Lung (tissue), 12 donors: ENCODE measurements around the gene SLC12A7. TPM values are rescaled to one million over a fixed set of nuclear protein-coding genes. Genes with fewer than 3 reads are reported as not detected.

Source experiments
- ATAC-seq: fragments of 200-7000 bp; cut with Tn5 transposase; one replicate; pipeline ENCODE4 v1.9.1; 2020; ENCODE audit warnings: moderate number of reproducible peaks; ENCODE audit not compliant: insufficient read depth, low FRiP score
- DNase-seq, 3 donors: peaks; one replicate each; pipeline ENCODE4 v3.0.0-alpha.2; 2013 to 2017
- H3K27ac ChIP-seq, 2 donors: one replicate each; pipeline ENCODE4 v1.5.1; 2013; ENCODE audit warnings: mild to moderate bottlenecking in 2 of 2, moderate library complexity in 2 of 2, control low read depth in 1 of 2, inconsistent platforms in 1 of 2, low read depth in 1 of 2, low read length in 1 of 2
- H3K27me3 ChIP-seq, 3 donors: one replicate each; pipeline ENCODE4 v1.5.1; 2013; ENCODE audit warnings: low read length in 2 of 3; ENCODE audit not compliant: control insufficient read depth in 3 of 3, insufficient read depth in 3 of 3
- H3K36me3 ChIP-seq, 4 donors: one replicate each; pipeline ENCODE4 v1.5.1; 2013; ENCODE audit warnings: low read length in 4 of 4, mild to moderate bottlenecking in 1 of 4, moderate library complexity in 1 of 4; ENCODE audit not compliant: control insufficient read depth in 4 of 4, insufficient read depth in 4 of 4
- H3K4me1 ChIP-seq, 5 donors: one replicate each; pipeline ENCODE4 v1.5.1; 2013; ENCODE audit warnings: low read length in 5 of 5, mild to moderate bottlenecking in 2 of 5, moderate library complexity in 1 of 5; ENCODE audit not compliant: control insufficient read depth in 5 of 5, insufficient read depth in 5 of 5
- H3K4me3 ChIP-seq: one replicate; pipeline ENCODE4 v1.5.1; 2013; ENCODE audit warnings: mild to moderate bottlenecking, control low read depth, moderate library complexity
- H3K9ac ChIP-seq, 2 donors: one replicate each; pipeline ENCODE4 v1.5.1; 2013; ENCODE audit warnings: low read length in 2 of 2, control low read depth in 1 of 2; ENCODE audit not compliant: insufficient read depth in 1 of 2
- H3K9me3 ChIP-seq, 4 donors: one replicate each; pipeline ENCODE4 v1.5.1; 2013; ENCODE audit warnings: low read length in 3 of 4, mild to moderate bottlenecking in 1 of 4, moderate library complexity in 1 of 4; ENCODE audit not compliant: control insufficient read depth in 4 of 4, insufficient read depth in 3 of 4
- CTCF ChIP-seq: IDR thresholded peaks from 2 replicates; pipeline ENCODE4 v1.5.1; 2012; ENCODE audit warnings: mild to moderate bottlenecking; ENCODE audit errors: control extremely low read depth, extremely low read depth
- WGBS, 2 donors: extraction: QIAGEN DNeasy Blood & Tissue Kit; methylation state at CpG; one replicate each; pipeline ENCODE4 v1.1.7; 2013; 5-methylcytosine and 5-hydroxymethylcytosine counted together
- polyA plus RNA-seq, 2 donors: library from polyadenylated mRNA; stranded (reverse); fragments of 200-250 nt; gene quantifications; one replicate each; pipeline ENCODE4 v1.2.1, GENCODE V29; 2013
- total RNA-seq, 2 donors: library from RNA; depleted of rRNA in 1 of 2; stranded (reverse); fragments of >200 nt in 1 of 2; gene quantifications; one replicate each; pipeline ENCODE4 v1.2.1, GENCODE V29; 2014 to 2021
- donor health status: control.
- donor health status: control.
- donor health status: Bipolar disorder and iron deficiency.
- donor health status: healthy.
- donor health status: DM: yes; HTN: yes; CAD: no.

Gene SLC12A7
- total and polyA plus RNA-seq, 4 donors: 14.8 to 50.4 (median 39.8) TPM

- ATAC-seq: no peak
- Histone ChIP-seq H3K4me1 (peaks cover 0 to 12% (median 0%) of the 10 kb centered on the region in 5 donors), H3K9me3 (peaks cover 0 to 4% (median 1%) of the 10 kb centered on the region in 4 donors), H3K9ac (no peak overlapping the region), H3K27me3 (peaks cover 0 to 21% (median 19%) of the 10 kb centered on the region in 3 donors), H3K4me3 (no peak overlapping the region), H3K36me3 (no peaks in the 10 kb centered on the region), H3K27ac (no peak overlapping the region)
- 69 to 85% methylated on average over 15 of the region's 15 CpGs for WGBS, 2 donors
- no peak for DNase-seq
- TF ChIP-seq CTCF: no peak
Observed at GRCh38 chr5:1152771-1153282, 41.0 kb upstream of the SLC12A7 start.

- Histone ChIP-seq H3K4me1 (peaks cover 0 to 12% (median 0%) of the 10 kb centered on the region in 5 donors), H3K27me3 (peaks cover 0 to 19% (median 16%) of the 10 kb centered on the region in 3 donors), H3K9ac (no peak overlapping the region), H3K36me3 (no peaks in the 10 kb centered on the region), H3K27ac (no peak overlapping the region), H3K4me3 (no peak overlapping the region), H3K9me3 (peaks cover 0 to 4% (median 1%) of the 10 kb centered on the region in 4 donors)
- no peak for ATAC-seq
- no peak for TF ChIP-seq CTCF
- WGBS, 2 donors: 55 to 61% methylated on average over 10 of the region's 10 CpGs
- no peak for DNase-seq
Observed at GRCh38 chr5:1152156-1152555, 40.3 kb upstream of the SLC12A7 start.

DNA sequence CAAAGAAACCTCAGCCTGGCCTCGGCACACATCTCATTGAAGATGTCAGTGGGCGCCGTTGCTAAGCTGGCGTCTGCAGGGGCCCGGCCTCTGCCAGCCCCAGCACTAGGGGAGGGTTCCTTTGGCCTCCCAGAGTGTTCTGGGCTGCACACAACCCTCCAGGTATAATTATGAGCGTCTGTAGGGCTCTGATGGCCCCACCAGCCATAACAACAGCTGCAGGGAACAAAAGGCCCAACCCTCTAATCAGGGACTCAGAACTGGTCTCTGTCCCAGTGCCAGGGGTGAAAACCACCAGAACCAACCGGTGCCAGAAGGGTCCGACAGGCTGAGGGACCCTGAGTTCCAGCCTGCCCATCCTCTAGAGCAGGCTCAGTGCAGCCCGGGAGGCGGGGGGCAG lies 39.5 kb upstream of the SLC12A7 start:
- TF ChIP-seq CTCF: no peak
- no peak for ATAC-seq
- Histone ChIP-seq H3K9me3 (no peaks in the 10 kb centered on the region), H3K9ac (no peak overlapping the region), H3K36me3 (no peaks in the 10 kb centered on the region), H3K27me3 (peaks cover 0 to 12% (median 8%) of the 10 kb centered on the region in 3 donors), H3K27ac (no peak overlapping the region), H3K4me3 (no peak overlapping the region), H3K4me1 (peaks cover 0 to 14% (median 0%) of the 10 kb centered on the region in 5 donors)
- WGBS, 2 donors: 89 to 93% methylated on average over 10 of the region's 10 CpGs
- DNase-seq: no peak

- Histone ChIP-seq H3K27ac (no peak overlapping the region), H3K9me3 (no peaks in the 10 kb centered on the region), H3K4me3 (no peak overlapping the region), H3K36me3 (no peaks in the 10 kb centered on the region), H3K4me1 (peaks cover 0 to 15% (median 0%) of the 10 kb centered on the region in 5 donors), H3K27me3 (peaks cover 0 to 12% (median 8%) of the 10 kb centered on the region in 3 donors), H3K9ac (no peak overlapping the region)
- 91 to 95% methylated on average over 10 of the region's 10 CpGs for WGBS, 2 donors
- TF ChIP-seq CTCF: no peak
- DNase-seq (no peak), ATAC-seq (no peak)
Observed at GRCh38 chr5:1150866-1151265, 39.0 kb upstream of the SLC12A7 start.
